Measurements from ENCODE around the gene LRRFIP1.
"Not testable (repeated sequence)": the region's sequence is repeated elsewhere in the genome, so short reads cannot be mapped to it uniquely, and the experiment has no call there.

The LRRFIP1 gene

DNA sequence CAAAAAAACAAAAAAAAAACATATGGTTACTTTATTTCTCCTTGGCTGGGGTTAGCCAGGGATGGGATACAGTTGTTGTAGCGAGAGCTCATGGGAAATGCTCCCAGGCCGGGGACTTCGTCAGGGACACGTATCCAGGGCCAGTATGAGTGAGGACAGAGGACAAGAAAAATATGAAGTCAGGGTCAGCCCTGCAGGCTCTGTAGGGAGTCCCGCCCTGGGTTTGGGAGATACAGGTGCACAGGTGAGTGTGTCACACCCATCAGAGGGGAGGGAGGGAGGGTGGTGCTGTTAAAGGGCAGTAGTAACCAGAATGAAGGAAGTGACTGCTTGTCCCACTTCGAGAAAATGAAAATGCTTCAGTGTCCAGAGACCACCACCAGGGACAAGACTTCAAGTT lies 115.6 kb downstream of the LRRFIP1 start:
- in situ Hi-C loops (cut with MboI; ENCODE audit: low sequenced_read_pairs) = no loop called here

DNA sequence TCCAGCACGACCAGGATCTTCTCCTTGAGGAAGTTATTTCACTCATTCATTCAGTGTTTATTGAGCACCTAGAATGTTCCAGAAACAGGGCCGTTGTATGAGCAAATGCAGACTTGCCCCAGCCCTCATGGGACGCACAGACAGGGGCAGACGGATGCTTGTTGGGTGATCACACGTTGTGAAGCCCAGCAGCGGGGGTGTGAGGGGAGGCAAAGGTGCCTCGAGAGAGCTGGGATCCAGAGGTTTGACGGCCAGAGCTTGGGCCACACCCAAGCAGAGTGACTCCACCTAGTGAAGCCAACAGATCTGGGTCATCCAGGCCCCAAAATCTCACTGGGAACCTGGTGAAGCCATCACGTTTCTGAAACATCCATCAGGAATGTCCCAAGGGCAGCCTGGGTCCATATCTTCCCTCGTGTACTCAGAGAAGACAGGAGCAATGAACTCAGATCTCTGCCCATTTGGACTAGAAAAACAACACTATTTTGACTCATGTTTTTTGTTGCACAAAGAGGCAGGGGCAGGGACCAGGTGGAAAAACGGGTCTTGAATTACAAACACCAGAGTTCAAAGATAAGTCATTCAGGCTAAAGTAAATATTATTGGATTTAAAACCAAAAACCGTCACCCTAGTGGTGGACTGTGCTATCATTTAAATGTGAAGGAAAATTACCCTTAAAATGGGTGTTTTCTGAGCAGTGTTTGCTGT lies 116.3 kb downstream of the LRRFIP1 start:
- in situ Hi-C loops (cut with MboI; ENCODE audit: low sequenced_read_pairs) = no loop called here

DNA sequence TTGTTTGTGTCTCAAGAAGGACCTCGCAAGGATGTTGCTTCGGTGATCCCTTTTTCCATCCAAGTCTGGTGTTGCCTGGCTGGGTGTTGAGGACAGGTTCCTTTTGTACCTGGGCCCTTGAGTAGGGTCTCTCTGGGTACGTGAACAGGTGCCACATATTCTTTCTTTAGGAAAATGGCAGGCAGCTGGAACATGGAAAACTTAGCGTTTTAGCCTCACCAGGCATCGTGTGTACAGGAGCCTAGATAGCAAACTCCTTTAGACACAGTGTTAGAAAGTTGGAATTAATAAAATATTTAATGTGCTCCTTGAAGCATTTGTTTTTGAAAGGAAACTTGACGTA lies 116.9 kb downstream of the LRRFIP1 start:
- in situ Hi-C loops (cut with MboI; ENCODE audit: low sequenced_read_pairs) = no loop called here

DNA sequence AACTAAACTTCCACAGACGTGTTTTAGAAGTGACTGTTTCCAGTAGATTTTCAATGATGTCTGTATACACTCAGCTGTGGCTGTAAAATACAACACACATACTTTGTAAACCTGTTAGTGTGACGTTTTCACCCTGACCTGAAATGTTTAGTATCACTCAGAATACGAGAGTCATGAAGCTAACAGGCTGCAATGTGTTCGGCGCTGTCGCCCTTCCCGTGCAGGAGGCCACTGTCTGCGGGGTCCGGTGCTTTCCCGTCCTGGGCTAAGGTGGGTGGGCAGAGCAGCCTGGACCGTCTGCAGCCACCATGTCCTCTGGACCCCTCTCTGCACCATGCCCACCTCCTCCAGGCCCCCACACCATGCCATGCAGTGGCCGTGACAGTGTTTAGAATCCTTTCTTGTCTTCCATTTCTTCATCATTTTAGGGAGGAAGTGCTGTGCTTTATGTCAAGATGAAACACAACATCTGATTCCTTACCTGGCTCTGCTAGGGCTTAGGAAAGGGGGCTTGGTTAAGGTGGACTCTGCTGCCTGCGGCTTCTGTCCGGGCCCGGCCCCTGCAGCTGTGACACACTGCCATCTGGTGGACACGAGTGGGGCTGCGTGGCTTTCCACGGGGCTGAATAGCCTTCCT lies 117.3 kb downstream of the LRRFIP1 start:
- in situ Hi-C loops (cut with MboI; ENCODE audit: low sequenced_read_pairs) = no loop called here

DNA sequence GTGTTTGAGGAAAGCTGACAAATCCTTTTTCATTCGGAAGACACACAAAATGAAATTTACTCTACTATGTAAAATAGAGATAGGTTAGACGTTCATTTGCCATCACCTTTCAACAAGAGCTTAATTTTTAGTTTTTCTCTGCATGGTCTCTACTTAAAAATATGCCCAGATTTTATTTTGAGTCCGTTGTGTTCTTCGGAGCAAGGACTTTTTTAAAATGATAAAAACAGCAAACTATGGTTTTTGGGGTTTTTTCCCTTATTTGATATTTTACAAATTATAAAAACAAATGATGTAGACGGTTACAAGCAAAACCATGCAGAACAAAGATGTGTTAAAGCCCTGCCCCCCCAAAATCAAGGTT lies 117.8 kb downstream of the LRRFIP1 start:
- in situ Hi-C loops (cut with MboI; ENCODE audit: low sequenced_read_pairs) = no loop called here

DNA sequence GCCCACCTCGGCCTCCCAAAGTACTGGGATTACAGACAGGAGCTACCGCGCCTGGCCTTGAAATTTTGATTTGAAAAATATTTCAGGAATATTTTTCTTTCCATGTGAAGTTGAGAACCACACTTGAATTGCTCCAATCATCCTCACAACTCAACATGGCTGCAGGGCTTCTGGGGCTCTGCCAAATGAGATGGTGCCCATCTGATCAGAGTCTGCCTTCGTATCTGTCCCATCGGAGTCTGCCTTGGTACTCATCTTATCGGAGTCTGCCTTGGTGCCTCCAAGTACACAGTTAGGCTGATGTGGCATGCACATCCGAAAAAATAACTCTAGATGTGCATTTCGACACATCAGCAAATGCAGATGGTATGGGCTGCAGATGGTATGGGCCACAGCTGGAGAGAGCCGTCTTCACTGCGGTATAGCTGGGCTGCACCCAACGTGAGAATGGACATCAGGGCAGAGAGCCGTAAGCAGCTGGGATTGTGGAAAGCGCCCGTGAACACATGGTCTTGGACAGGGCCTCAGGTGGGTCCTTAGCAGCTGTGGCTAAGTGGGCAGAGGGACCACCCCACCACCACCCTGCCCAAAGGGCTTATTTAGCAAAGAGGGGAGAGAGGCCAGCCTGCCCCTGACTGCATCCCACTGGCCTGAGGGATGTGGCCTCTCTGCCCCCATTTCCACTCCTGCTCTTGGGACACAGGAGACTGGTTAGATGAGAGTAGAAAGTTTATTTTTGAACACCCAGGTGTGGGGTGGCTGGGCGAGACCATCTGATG lies 119.1 kb downstream of the LRRFIP1 start:
- in situ Hi-C loops (cut with MboI; ENCODE audit: low sequenced_read_pairs) = no loop called here

DNA sequence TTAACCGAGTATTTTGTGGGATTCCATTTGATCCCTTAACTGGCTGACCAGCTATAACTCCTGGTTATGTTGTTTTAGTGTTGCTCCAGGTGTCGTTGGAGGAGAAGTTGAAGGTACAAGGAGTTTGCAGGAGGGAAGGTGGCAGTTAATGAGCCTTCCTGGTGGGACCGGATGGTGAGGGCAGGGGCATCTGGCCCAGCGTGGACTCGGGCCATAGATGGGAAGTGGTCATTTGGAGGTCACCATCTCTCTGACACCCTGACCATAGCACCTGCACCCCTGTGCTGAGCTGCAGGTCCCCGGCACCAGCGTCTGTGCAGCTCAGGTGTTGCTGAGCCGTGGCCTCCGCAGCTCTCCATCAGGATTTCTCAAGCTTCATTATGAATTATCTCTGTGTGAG lies 119.8 kb downstream of the LRRFIP1 start:
- in situ Hi-C loops (cut with MboI; ENCODE audit: low sequenced_read_pairs) = no loop called here

DNA sequence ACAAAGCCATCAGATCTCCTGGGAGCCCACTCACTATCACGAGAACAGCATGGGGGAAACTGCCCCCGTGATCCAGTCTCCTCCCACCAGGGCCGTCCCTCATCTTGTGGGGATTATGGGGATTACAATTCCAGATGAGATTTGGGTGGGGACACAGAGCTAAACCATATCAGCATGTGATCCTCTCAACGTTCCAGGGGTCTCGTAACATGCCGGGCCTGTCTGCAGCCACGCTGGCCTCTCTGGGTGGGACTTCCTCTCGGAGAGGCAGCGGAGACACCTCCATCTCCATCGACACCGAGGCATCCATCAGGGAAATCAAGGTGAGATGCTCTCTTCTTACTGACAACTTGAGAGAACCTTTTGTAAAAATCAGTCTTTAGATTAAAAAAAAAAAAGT lies 121.6 kb downstream of the LRRFIP1 start:
- in situ Hi-C loops (cut with MboI; ENCODE audit: low sequenced_read_pairs) = no loop called here

DNA sequence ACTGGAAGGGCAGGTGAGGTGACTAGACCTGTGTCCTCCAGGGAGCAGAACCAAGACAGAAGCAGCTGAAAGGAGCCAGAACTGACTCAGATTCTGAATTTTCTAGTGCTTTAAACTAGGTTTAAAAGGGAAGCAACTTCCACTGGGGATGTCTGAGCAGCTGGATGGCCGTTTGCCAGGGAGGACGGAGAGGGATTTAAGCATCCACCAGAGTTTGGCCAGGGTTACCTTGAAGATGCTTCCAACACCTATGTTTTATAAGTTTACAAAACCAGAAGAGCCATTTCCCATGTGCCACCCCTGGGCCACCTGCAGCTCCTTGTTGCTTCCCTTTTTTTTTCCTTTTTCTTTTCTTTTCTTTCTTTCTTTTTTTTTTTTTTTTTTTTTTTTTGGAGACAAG lies 122.6 kb downstream of the LRRFIP1 start:
- in situ Hi-C loops (cut with MboI; ENCODE audit: low sequenced_read_pairs) = no loop called here

DNA sequence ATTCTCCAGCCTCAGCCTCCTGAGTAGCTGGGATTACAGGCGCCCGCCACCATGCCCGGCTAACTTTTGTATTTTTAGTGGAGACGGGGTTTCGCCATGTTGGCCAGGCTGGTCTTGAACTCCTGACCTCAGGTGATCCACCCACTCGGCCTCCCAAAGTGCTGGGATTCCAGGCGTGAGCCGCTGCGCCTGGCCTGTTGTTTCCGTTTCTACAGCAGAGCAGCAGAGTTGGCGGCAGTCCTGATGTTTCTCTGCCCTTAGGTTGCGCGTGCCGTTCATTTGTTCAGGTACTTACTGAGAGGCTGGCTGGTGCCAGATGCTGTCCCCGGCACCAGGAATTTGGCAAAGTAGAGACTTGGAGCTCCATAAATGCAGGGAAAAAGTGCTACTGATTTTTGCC lies 123.1 kb downstream of the LRRFIP1 start:
- in situ Hi-C loops (cut with MboI; ENCODE audit: low sequenced_read_pairs) = not testable (repeated sequence)

DNA sequence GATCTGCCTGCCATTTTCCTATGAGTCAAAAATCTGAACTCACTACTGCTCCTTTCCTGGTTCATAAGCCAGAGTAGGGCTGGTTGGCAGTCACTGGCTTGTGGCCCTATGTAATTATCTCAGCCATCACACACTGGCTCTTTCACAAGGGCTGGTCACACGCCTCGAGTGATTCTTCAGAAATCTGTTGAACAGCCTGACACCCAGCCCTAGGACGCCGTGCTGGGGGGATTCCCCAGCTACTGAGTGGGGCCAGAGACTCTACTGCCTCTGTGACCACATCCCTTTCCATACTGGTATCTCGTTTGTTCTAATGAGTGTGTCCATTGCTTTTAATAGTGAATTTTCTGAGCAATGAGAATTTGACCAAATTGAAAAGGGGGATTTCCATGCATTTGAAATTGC lies 125.4 kb downstream of the LRRFIP1 start:
- in situ Hi-C loops (cut with MboI; ENCODE audit: low sequenced_read_pairs) = no loop called here

DNA sequence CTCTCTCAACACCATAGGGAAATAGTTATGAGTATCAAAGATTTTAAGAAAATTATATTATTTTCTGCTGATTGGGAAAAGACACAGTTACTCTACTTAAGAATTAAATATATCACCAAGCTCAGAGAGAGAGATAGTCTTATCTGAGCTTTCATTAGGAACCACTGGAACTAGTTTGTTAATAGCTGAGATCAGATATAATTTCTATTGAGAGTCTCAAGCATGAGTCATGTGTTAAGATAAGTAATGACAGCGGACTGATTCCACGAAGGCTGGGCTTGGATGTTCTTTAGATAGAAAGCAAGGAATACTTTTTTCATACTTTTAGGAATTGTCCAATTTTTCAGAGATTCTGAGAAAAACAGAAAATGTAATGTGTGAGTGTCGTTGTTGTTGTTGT lies 126.8 kb downstream of the LRRFIP1 start:
- in situ Hi-C loops (cut with MboI; ENCODE audit: low sequenced_read_pairs) = no loop called here

DNA sequence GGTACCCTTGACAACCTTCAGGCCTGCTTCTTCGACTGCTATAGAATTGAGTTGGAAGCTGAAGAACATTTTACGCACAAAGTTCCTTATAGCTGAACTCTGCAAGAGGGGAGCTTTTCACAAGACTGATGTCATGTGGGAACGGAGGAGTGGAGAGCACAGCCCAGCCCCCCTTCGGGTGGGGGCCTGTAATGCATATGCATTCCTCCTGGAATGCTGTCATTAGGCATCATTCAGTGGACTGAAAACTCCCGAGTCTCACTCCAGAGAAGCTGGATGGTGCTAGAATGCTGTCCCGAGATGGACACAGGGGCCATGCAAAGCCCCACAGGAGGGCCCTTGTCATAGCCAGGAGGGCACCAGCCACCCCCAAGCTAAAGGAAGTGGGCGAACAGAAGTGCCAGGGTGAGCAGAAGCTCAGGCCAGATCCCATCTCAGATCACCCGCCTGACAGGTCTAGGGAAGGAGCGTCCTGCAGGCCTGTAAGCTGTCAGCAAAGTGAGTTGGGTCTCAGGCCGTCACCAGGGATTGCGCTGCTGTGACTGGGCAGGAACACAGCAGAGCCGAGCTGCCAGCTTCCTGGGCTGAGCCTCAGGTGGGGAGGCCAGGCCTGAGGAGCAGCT lies 127.3 kb downstream of the LRRFIP1 start:
- in situ Hi-C loops (cut with MboI; ENCODE audit: low sequenced_read_pairs) = no loop called here

DNA sequence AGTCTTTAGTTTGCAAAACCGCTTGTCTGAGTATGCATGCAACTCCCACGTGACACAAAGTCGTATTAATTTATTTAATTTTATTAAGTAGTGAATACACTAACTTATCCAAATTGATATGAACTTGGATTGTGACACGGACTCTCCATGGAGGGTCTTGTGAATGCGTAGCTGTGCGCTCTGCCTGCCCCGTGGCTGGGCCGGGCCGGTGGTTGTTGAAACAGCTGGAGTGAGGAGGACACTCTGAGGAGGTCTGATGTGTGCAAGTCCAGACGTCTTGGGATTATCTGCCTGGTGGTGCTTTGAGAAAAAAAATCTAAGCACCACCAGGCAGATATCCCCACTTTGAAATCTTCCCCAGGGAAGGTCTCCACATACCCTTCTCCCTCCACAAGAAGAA lies 130.2 kb downstream of the LRRFIP1 start:
- in situ Hi-C loops (cut with MboI; ENCODE audit: low sequenced_read_pairs) = no loop called here

DNA sequence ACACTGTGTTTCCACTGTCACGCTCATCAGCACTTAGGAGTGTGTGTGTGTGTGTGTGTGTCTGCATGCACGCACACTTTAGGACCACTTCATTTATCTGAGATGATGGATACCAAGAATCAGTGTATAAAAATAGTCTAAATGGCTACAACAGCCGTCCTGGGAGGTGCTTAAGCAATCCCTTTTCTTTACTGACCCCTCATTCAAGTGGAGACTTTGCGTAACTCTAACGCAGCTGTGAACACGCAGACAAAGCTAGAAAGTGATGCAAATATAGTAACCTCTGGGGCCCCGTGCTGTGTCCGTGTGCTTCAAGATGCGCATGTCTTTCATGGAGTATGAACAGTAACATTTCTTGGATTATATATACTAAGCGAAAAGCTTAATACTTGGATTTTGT lies 130.8 kb downstream of the LRRFIP1 start:
- in situ Hi-C loops (cut with MboI; ENCODE audit: low sequenced_read_pairs) = no loop called here

DNA sequence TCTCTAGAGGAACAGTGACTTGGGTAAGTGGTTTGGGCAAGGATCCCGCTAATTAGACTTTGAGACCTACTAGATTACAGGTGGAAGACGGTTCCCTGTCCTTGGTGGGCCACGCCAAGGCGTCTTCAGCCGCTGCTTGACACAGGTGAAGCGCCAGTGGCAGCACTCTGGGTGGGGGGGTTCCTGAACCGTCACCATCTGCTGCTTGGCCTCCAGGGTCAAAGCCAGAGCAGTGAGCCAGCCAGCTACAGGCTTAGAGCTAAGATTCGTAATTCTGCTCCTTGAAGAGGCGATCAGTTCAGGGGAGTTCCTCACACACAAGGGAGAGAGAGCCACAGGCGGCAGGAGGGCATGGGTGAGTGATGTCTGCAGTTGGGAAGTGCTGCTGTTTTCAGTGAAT lies 131.8 kb downstream of the LRRFIP1 start:
- in situ Hi-C loops (cut with MboI; ENCODE audit: low sequenced_read_pairs) = no loop called here

DNA sequence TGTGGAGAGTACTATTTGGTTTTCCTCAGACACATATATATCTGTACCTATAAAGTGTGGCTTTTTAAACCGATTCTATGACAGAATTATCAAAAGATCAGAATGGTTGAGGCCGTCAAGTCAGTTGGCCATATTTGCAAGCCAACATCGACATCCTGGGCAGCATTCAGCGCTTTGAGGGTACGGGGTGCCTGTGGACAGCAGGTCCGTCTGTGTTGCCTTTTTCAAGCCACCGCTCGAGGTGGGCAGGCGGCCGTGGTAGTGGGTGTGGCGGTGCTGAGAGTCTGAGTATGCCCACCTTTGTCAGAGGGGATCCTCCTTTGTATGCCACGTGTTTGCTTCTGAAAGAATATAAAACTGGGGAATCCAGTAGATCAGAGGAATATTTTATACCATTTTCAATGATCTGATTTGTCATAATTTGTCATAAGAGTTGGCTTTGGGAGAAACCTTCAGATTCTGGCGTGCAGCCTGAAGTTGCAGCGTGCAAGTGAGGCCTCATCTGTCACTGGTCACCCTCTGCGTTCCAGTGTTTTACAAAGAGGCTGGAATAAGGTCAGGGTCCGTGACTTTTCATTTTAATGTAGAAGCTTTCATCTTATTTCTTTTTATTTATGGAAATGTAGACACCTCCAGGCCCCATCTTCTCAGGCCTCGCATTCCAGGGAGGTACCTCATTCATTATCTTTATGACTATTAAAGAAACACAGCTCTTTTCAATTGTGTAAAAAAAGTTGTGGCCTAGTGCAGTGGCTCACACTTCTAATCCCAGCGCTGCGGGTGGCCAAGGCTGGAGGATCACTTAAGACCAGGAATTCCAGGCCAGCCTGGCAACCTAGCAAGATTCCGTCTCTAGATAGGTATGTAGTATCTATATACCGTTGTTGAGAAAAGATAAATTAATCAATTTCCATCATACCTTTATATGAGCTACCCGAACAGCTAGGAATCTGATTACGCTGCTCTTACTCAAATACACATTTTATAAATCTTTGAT lies 133.4 kb downstream of the LRRFIP1 start:
- in situ Hi-C loops (cut with MboI; ENCODE audit: low sequenced_read_pairs) = no loop called here

DNA sequence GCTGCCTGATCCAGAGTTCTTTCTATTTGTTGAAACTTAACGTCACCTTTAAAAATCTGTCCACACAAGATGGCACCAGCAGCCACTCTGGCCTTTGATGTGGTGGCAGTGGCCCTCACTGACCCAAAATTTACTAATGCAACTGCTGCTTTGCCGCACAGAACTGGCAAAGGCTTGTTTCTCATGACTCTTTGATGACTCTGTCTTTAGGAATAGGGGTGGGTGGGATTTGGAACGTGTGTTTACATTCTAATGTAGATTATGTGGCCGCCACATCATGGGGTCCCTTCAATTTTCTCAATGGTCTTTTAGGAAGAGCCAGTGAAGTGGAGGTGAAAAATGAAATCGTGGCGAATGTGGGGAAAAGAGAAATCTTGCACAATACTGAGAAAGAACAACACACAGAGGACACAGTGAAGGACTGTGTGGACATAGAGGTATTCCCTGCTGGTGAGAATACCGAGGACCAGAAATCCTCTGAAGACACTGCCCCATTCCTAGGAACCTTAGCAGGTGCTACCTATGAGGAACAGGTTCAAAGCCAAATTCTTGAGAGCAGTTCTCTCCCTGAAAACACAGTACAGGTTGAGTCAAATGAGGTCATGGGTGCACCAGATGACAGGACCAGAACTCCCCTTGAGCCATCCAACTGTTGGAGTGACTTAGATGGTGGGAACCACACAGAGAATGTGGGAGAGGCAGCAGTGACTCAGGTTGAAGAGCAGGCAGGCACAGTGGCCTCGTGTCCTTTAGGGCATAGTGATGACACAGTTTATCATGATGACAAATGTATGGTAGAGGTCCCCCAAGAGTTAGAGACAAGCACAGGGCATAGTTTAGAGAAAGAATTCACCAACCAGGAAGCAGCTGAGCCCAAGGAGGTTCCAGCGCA lies 135.2 kb downstream of the LRRFIP1 start:
- in situ Hi-C loops (cut with MboI; ENCODE audit: low sequenced_read_pairs) = not testable (repeated sequence)

DNA sequence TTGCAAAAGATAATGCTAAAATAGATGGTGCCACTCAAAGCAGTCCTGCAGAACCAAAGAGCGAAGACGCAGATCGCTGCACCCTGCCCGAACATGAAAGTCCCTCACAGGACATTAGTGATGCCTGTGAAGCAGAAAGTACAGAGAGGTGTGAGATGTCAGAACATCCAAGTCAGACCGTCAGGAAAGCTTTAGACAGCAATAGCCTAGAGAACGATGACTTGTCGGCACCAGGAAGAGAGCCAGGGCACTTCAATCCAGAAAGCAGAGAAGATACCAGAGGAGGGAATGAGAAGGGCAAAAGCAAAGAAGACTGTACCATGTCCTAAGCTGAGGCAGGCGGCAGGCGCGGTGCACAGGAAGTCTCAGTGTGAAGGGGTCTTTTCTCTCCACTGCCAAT lies 136.4 kb downstream of the LRRFIP1 start:
- in situ Hi-C loops (cut with MboI; ENCODE audit: low sequenced_read_pairs) = no loop called here

DNA sequence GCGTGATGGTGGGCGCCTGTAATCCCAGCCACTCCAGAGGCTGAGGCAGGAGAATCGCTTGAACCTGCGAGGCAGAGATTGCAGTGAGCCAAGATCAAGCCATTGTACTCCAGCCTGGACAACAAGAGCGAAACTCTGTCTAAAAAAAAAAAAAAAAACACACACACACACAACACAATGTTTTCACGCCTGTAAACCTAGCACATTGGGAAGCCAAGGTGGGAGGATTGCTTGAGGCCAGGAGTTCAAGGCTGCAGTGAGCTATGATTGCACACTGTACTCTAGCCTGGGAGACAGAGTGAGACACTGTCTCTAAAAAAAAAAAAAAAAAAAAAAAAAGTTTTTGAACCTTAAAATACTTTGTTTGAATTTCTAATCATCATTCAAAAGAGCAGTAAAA lies 137.7 kb downstream of the LRRFIP1 start:
- in situ Hi-C loops (cut with MboI; ENCODE audit: low sequenced_read_pairs) = not testable (repeated sequence)
